Astrocyte of the cerebellum (primary cell): Measurements from ENCODE around the gene SRGAP3.

ENCODE experiments used
- DNase-seq: peaks from one replicate; pipeline ENCODE4 v3.0.0-alpha.2; 2011; ENCODE audit warnings: low read depth
- H3K4me3 ChIP-seq: 2 replicates; pipeline ENCODE4 v1.5.1; 2011; ENCODE audit warnings: mild to moderate bottlenecking, low read depth, low read length, moderate library complexity
- in situ Hi-C: cut with HindIII; loops from 2 replicates; pipeline ENCODE4 v1.10.0; 2017; ENCODE audit warnings: low sequenced_read_pairs
- TF ChIP-seq, protein P1 (sequence below): IDR thresholded peaks from 2 replicates; pipeline ENCODE4 v1.5.1; 2012; ENCODE audit warnings: low read length, low read depth, moderate library complexity, mild to moderate bottlenecking; ENCODE audit errors: missing control alignments

SRGAP3 gene

DNA sequence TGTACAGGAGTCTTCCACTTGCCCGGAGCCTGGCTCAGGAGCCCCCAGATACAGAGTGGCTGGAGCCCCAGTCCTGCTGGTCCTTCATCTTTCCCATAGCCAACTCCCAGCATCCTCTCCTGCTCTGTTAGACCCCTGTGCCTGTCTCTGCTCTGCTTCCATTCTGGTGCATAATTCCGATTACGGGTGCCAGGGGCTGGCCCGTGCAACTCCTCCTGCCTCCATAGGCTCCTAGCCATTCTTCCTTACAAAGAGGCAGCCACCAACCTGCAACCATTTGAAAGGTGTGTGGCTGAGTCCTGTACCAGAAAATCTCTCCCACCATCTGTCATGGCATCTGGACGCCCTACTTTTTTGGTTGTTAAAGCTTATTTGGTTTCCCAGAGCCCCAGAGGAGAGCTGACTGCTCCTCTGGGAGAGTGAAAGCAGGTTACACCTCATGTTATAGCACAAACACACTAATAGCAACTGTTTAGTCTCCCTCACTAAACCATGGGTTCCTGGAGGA is 281.0 kb downstream of the SRGAP3 start:
- no peak for DNase-seq
- no peak overlapping the region for H3K4me3 ChIP-seq
- in situ Hi-C loops: no loop called here
- TF ChIP-seq, protein P1, sequence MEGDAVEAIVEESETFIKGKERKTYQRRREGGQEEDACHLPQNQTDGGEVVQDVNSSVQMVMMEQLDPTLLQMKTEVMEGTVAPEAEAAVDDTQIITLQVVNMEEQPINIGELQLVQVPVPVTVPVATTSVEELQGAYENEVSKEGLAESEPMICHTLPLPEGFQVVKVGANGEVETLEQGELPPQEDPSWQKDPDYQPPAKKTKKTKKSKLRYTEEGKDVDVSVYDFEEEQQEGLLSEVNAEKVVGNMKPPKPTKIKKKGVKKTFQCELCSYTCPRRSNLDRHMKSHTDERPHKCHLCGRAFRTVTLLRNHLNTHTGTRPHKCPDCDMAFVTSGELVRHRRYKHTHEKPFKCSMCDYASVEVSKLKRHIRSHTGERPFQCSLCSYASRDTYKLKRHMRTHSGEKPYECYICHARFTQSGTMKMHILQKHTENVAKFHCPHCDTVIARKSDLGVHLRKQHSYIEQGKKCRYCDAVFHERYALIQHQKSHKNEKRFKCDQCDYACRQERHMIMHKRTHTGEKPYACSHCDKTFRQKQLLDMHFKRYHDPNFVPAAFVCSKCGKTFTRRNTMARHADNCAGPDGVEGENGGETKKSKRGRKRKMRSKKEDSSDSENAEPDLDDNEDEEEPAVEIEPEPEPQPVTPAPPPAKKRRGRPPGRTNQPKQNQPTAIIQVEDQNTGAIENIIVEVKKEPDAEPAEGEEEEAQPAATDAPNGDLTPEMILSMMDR: no peak

DNA sequence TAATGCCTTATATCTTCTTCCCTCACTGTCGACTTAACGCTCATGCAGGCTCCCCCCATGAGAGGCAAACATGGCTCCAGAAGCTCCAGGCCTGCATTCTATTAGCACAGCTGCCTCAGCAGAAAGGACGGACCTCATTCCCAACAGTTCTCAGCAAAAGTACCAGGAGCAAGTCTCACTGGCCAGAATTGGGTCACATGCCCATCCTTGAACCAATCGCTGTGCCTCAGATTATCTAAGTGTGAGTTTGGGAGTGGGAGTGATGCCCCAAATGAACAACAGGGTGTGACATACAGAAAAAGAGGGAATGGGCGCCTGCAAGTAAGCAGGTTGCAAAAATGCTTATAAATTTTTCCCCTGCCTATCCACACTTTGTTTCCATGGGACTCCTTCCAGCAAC is 281.9 kb downstream of the SRGAP3 start:
- in situ Hi-C loops: no loop called here
- H3K4me3 ChIP-seq: no peak overlapping the region
- TF ChIP-seq, protein P1: no peak
- no peak for DNase-seq

DNA sequence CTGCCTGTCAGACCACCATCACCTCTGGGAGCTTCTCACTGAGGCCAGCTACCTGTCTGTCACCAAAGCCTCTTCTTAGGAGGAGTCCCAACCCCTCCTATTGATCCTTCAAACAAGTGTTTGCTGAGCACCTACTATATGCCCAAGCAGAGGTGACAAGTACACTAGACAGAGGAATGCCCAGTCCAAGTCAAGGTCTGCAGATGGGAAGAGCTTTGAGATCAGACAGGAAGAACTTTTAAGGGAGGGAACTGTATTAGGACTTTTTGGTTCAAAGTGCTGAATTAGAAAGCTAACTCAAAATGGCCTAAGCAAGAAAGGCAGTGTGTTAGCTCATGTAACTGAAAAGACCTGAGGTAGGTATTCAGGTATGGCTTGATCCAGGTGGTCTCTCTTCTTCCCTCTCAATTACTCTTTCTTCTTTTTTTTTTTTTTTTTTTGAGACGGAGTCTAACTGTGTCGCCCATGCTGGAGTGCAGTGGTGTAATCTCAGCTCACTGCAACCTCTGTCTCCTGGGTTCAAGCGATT is 282.6 kb downstream of the SRGAP3 start:
- H3K4me3 ChIP-seq: no peak overlapping the region
- no peak for DNase-seq
- in situ Hi-C loops: no loop called here
- TF ChIP-seq, protein P1: no peak

DNA sequence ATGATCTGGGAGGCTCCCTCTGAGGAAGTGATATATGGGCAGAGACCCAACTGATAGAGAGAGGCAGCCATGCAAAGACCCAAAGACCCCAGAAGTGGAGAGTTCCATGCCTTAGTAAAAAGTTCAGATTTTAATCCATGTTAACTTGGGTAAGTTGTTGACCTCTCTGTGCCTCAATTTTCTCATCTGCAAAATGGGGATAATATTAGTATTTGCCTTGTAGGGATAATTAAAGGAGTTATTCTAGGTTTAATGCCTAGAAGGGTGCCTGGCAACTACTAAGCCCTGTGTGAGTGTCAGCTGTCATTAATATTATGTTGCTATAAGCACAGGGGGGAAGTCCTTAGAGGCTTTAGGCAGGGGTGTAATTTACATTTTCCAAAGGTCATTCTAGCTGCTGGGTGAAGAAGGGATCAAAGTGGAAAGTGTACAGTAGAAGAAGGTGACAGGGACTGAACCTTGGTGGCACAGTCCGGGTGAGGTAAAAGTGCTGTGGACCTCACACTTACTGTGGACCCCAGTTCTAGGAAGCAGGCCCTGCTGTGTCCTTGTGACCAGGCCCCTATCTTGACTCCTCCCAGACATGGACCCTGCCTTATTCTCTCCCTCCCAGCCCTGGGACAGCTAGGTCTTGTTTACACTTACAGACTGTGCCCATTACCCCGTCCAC is 283.2 kb downstream of the SRGAP3 start:
- in situ Hi-C loops: no loop called here
- TF ChIP-seq, protein P1: no peak
- no peak overlapping the region for H3K4me3 ChIP-seq
- DNase-seq: no peak

DNA sequence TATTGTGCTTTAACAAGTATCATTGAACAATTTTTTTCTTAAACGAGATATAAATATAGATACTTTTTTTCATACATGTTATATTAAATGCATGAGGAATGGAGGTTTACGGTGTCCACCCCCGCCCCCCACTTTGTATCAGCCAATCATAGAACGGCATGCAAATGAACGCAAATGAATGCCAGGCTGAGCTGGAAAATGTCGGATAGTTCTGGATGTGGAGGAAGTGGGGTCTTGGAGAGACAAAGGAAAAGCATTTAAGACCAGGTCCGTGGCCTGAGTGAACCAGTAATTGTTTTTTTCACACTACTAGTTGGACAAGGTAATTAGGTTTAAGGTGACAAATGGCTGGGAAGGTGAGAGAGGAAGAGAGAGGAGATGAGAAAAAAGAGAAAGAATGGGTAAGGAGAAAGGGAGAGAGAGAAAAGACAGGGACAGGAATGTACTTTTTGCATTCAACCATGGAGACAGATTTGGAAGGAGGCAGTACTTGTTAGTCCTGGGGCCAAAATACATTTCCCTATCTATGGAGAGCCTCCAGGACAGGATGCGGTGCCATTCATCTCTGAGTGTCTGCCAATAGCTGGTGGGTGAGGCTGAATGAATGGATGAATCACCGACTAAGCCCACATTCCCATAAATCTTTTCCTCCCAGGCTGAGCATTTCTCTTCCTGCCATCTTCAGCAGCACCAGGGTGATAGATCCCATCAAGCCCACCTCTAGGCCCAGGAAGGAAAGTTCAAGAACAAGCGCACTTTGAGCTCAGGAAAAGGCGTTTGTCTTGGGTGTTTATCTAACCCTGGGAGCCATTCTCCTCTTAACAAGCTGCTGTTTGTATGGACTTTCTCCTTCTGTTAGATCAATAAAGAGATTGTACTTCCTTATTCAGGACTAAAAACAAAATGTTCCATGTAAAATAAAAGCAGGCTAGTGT is 284.7 kb downstream of the SRGAP3 start:
- TF ChIP-seq, protein P1: no peak
- peak; percentile 68 for DNase-seq
- in situ Hi-C loops: no loop called here
- H3K4me3 ChIP-seq: no peak overlapping the region

DNA sequence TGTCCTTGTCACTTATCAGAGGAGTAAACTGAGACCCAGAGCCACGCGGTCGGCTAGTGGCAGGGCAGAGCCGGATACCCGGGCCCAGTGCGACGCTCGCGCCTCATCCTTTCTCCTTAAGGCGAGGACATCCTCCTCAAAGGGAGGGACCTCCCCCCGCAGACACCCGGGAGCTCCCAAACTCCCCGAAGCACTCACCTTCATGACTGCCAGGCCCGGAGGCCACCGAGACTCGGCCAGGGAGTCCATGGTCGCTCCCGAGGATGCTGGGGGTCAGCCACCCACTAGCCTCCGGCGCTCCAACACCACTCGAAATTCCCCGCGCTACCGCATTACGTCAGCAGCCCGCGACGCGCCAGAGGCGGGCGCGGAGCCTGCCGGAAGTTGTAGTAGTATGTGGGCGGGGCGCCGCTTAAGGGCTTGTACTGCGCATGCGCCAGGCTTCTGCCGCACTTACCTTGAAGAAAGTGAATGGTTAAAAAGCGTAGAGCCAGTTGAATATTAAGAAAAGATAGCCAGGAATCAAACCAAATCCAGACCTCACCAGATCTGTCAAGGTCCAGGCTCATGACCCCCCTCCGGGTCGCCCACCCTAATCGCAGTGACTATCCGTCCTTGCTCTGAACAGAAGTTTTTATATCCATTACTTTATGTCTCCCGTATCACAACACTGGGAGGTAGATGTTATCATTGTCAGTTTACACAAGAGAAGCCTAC is 286.2 kb downstream of the SRGAP3 start, which contains the start of gene RAD18:
Gene RAD18, minus strand, starts transcription at position 336 of the 717 bp plus-strand sequence. Its CDS starts 87 bp downstream, at position 249.
- in situ Hi-C loops: no loop called here

More for the DNA sequence above, 286.2 kb downstream of the SRGAP3 start, which contains the start of gene RAD18:
- H3K4me3 ChIP-seq: peak within 1 kb of the TSS; percentile 83
- TF ChIP-seq, protein P1: no peak
- peak; percentile 83 for DNase-seq
